ENCODE measurements around the gene SPATA32.
"Not testable (repeated sequence)": the region's sequence is repeated elsewhere in the genome, so short reads cannot be mapped to it uniquely, and the experiment has no call there.

The SPATA32 gene, protein sequence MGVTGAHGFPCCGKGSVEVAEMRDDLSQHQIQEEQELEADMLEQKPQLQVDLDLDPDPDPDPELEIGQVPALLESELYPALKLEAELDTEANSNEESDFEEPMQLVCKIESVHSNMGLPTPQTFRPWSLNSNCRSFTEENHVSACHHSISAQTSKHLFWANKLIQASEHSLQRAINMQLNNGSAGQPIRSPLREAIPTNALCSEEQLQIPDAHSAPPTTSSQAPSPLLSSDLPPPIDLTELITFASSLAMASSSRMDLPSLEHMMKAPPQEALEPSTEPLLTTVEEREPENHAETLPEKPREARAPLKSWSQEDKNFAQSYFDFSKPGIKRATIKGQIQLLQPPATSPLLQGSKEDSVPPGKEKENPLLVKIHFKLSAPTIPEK

DNA sequence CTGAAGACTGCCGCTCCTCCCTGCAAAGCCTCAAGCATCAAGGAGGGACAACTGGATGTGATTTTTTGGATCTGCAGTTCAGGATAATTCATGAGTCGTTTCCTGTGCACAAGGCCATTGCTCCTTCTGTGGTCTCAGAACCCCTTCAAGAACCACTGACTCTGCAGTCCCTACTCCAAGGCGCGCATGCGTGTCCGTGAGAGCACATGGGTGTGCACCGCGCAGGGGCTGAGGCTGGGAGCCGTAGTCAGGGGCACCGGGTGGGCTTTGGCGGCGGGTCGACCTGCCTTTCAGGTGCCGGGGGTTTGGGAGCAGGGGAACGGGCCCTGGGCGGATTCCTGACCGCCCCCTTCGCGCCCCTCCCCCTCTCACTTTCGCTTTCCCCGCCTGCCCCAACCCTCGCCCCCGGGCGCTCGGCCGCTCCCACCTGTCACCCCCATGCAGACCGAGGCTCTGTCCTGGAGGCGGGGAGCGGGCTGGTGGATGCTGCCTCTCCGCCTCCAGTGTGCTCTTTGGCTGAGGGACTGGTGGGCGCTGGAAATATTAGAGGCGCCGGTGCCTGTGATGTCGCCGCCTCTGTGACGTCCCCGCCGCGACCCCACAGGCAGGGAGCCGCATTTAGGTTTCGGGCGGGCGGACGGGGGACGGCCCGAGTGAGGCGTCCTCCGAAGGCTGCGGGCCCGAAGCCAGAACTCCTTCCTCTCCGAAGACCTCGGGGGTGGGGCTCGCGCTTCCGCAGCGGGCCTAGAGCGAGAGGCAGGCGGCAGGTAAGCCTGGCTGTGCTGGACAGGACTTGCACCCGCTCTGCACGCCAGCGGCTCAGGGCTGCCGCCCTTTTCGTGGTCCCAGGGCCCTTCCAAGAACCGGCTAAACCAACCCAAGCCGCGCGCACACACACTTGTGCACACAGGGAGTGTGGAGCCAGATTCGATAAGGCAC, at the start of gene SPATA32:
TSS of gene SPATA32 (minus strand) at position 518 of the 939 bp plus-strand sequence. CDS start at position 440, 78 bp downstream.
- in situ Hi-C loops (cut with MboI; ENCODE audit: low sequenced_read_pairs) = no loop called here

DNA sequence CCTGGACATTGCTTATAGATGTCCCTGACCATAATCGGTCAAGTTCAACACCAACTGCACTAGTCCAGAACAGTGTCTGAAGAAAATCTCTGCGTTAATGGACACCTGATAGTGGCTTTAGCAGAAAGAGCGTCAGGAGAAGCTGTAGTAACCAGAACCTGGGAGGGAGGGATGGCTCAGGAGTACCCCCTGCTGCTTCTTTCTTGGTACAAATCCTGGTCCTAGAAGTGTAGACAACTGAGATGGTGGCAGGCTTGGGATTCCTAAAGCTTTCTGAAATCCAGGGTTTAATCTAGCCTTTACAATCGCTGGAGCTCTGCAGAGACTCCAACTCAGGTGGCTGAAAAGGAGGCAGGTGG, 49.5 kb upstream of the SPATA32 start:
- in situ Hi-C loops (cut with MboI; ENCODE audit: low sequenced_read_pairs) = no loop called here

DNA sequence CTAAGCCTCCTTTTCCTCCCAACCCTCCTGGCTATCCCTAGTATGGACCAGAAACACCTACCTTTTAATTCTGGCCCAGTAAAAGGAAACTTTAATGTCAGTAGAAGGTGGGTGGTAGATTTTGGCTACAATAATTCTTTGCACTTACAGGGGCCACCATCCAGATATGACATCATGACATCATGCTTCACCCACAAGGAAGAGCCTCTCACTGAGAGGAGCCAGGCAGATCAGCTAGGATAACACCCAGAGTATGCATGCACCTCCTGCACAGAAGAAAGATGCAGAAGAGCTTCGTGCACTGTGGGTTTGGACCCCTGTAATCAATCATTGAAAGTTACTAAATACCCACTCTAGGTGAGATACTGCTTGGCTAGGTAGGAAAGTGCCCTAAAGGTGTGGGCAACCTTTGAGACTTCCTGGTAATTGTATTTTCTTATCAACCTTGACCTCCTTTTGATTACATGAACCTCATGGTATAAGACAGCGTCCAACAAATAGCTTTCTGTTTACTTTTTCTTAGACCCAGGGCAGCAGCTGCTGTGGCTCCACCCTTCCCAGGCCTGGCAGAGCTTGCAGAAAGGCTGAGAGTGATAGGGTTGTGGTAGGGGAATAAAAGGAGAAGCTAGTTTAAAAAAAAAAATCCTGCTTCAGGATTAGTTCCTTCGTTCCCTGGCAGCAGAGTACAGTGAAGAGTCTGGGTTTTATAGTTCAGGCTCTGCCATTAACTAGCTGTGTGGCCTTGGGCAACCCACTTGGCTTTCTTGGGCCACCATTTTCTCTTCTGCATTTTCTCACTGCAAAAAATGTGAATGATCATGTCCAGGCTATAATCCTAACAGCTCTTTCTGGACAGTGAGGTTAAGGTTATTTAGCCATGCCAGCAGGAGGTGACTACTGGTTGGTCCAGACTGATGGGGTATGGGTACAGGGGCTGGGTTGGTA, 48.8 kb upstream of the SPATA32 start:
- in situ Hi-C loops (cut with MboI; ENCODE audit: low sequenced_read_pairs) = no loop called here

DNA sequence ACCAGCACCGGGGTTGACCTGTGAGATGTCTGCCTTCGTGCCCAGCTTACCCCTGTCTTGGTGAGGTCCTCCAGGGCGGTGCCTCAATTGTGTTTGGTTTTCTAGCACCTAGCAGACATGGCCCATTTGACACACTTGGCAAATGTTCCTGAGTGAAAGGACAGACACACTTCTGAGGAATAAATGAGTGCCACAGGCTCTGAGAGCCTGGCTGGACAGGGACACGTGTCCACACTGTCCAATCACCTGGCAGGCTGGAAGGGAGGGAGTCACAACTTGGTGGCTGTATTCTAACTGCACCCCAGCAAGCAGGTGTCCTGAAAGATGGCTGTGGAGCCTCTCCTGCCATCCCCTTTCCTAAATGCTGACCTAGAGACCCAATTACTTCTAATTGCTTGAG, 47.5 kb upstream of the SPATA32 start:
- in situ Hi-C loops (cut with MboI; ENCODE audit: low sequenced_read_pairs) = no loop called here

DNA sequence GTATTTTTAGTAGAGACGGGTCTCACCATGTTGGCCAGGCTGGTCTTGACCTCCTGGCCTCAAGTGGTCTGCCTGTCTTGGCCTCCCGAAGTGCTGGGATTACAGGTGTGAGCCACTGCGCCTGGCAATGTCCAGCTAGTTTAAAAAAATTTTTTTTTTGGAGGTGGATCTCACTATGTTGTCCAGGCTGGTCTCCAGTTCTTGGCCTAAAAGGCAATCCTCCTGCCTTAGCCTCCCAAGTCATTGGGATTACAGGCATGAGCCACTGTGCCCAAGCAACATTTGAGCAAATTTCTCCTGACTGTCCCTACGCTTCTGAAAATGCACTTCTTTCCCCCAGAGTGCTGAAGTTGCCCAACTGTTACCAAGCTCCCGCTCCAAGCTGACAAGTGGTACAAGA, 46.9 kb upstream of the SPATA32 start:
- in situ Hi-C loops (cut with MboI; ENCODE audit: low sequenced_read_pairs) = no loop called here

DNA sequence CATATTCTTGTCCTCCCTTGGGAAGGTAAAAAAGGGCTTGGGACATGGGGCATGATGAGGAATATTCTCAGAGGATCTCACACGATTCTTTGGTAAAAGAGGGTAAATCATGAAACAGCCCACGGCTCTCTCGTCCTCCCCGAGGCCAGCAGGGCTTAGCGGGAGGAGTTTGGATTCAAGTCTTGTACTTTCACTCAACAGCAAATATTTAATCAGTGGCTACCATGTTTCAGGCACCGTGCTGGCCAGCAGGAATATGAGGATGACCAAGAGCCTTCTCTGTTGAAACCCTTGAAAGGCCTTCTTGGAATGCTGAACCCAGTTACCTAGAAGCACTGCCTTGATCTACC, 46.1 kb upstream of the SPATA32 start:
- in situ Hi-C loops (cut with MboI; ENCODE audit: low sequenced_read_pairs) = no loop called here

DNA sequence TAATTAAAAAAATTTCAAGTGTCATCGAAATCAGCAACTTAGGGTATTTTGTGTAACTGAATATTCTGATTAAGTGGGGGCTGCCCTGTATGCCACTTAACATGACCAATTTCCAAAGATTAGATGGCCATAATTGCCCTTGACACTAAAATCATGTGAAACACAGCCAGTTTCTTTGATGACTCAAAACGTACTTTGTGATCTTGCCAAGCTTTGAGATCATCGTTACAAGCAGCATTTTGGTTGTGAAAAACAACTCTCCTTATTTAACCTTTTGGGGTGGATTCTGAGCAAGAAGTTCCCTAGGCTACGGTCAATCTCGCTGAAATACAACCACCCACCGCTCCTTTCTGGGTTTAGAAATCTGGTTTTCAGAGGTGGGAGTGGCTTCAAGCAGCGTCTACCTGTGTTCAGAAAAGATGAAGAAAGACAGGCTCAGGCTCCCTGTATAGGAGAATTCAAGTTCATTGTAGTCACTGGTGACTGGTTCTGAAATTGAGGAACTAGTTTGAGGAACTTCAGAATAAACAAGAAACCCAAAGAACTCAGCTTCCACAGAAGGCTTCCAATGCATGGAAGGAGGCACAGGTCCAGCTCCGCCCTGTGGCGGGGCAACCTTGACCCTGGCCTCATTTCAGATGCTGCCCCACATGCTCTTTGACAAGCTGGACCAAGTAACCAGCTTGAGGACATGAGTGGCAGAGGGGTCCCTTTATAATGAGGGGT, 45.6 kb upstream of the SPATA32 start:
- in situ Hi-C loops (cut with MboI; ENCODE audit: low sequenced_read_pairs) = no loop called here

DNA sequence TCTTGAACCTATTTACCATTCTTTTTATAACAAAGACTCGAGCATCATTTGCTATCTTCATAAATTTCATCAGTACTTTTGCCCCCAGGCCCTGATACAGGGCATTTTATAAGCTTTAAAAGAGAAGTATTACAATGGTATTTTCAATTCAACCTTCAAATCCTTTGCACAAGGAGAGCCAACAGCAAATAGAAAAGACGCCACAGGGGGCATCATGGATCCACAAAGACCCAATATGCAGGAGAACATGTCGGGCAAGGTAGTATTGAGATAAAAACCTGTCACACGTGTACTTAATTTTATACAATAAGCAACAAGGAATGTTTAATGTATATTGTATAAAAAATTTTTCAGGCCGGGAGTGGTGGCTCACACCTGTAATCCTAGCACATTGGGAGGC, 44.7 kb upstream of the SPATA32 start:
- in situ Hi-C loops (cut with MboI; ENCODE audit: low sequenced_read_pairs) = no loop called here

DNA sequence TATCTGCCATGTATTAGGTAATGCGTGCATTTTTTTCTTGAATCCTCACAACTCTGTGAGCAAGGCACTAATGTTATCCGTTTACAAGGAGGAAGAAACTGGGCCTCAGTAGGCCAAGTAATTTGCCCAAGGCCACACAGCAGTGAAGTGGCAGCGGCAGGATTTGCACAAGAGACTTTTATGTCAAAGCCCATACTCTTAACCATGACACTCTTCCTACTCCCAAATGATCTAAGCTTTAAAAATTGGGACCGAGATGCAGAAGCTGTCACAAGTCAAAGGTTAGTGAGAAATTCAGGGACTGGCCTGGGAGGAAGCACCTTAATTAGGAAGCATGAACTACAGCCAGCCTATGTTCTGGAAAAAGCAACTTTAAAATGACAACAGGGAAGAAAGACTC, 44.2 kb upstream of the SPATA32 start:
- in situ Hi-C loops (cut with MboI; ENCODE audit: low sequenced_read_pairs) = no loop called here

DNA sequence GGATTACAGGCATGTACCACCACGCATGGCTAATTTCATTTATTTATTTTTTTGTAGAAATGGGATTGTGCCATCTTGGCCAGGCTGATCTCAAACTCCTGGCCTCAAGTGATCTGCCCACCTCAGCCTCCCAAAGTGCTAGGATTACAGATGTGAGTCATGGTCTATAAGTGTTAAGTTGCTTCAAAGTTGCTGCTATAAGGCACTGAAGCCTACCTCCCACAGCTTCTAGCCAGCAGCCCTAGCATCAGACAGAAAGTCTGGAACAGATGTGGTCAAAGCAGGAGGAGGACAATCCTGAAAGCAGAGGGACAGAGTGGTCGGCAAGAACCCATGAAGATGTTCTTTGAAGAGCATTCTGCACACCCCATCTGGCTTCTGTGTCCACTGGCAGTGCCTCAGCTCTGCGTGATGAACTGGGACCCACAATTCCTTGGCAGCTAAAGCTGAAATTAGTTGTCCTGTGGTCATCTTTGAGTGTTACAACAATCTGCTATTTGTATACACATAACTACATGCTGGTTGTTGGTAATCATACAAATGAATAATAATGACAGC, 43.7 kb upstream of the SPATA32 start:
- in situ Hi-C loops (cut with MboI; ENCODE audit: low sequenced_read_pairs) = no loop called here

DNA sequence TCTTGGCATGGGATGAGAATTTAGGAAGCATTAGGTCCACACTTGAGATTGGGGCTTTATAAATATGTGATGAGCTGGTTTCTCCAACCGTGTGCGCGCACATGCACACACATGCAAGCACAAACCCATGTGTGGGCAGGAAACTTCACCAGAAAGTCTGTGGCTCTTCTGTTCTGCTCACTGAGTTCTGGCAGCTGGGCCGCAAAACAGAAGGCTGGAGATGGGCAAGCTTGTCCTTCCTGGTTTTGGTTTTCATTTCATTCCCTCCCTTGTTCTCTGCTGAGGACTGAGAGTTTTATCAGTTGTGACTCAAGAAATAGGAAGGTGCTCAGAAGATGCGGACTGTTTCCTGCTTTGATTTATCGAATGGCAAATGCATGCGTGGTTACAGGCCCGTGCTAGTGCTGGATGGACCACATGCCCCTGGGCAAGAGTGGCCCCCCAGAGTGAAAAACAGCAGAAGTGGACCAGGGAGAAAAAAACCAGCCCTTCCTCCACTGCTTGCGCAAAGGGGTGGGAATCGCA, 40.8 kb upstream of the SPATA32 start:
- in situ Hi-C loops (cut with MboI; ENCODE audit: low sequenced_read_pairs) = no loop called here

DNA sequence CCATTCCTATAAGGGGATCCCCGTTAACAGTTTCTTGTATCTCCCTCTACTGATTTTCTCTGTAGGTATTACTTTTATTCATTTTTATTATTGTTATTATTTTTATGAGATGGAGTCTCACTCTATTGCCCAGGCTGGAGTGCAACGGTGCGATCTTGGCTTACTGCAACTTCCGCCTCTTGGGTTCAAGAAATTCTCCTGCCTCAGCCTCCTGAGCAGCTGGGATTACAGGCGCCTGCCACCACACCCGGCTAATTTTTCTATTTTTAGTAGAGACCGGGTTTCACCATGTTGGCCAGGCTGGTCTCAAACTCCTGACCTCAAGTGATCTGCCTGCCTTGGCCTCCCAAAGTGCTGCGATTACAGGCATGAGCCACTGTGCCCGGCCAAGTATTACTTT, 40.3 kb upstream of the SPATA32 start:
- in situ Hi-C loops (cut with MboI; ENCODE audit: low sequenced_read_pairs) = not testable (repeated sequence)

DNA sequence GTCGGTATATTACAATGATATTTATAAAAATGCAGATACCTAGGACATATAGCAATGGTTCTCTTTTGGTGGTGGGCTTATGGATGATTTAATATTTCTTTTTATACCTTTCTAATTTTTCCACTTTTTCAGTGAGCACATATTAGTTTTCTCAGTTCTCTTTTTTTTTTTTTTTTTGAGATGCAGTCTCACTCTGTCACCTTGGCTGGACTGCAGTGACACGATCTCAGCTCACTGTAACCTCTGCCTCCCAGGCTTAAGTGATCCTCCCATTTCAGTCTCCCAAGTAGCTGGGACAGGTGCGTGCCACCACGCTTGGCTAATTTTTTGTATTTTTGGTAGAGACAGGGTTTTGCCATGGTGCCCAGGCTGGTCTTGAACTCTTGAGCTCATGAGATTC, 39.8 kb upstream of the SPATA32 start:
- in situ Hi-C loops (cut with MboI; ENCODE audit: low sequenced_read_pairs) = no loop called here

DNA sequence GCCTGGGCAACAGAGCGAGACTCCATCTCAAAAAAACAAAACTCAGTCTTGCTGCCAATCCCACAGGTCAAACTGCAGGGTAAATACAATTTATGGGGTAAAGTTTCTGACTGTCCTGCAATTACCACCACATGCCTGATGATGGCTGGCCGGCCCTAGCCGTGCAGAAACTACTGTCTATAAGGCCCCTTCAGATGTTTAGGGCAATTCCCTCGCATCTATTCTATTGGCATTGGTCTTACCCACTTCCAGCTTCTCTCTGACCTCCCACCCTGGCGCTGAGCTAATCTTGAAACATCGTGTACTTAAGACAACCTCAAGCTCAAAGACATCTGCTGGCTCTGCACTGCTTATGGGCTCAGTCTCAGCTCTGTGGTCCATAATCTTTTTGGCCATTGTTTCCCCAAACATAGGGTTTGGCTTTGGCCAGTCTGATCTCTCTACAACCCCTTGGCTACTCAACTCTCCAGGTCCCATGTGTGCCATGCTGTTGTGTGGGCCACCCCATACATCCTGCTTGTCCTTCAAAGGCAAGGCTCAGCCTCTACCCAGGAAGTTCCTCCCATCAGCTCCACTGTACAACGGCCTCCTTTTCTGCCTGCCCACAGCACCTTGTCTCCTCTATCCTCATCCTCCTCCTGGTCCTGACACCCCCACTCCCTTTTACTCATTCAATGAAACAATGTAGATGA, 38.3 kb upstream of the SPATA32 start:
- in situ Hi-C loops (cut with MboI; ENCODE audit: low sequenced_read_pairs) = no loop called here

DNA sequence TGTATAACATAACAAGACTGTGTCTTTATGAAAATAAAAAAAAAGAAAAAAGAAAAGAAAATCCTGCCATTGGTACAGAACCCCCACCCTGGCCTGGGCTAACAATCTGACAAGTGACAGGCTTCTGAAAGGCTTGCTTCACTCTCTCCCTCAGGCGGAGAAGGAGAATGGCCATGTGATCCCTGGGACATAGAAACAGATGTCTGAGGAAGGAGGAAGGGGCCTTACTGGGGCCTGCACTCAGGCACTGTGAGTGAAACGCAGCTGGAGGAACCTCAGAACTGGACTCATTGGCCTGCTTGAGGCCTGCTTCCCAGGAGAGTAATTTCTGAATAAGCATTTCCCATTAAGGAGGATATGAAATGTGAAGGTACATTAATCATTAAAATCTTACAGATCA, 37.5 kb upstream of the SPATA32 start:
- in situ Hi-C loops (cut with MboI; ENCODE audit: low sequenced_read_pairs) = no loop called here

DNA sequence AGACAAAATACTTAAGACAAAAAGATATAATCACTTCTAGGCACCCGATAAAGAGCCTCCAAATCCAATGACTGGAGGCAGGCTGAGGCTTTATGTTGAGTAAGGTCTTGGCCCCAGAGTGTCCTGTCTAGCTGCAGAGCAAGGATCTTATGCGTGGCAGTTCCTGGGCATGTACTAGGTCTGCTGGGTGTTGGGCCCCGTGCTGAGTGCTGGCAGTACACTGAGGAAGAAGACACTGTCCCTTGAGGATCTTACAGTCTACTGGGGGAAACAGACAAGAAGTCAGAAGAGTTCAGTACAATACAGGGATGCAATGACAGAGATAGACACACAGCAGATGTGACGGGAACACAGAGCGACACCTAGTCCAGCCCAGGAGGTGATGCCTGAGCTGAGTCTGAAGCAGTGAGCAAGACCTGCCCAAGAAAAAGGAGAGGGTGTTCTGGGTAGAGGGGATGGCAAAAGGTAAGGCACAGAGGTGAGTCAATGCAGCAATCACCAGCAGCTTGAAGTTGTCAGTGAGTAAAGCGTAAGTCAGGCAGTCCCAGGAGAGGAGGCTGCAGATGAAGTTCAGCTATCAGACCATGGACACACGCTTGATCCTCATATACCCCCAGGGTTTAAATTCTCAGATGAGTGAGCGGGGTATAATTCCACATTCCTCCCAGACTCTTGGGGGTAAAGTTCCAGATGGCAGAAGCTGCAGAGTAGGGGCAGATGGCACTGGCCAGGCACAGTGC, 36.8 kb upstream of the SPATA32 start:
- in situ Hi-C loops (cut with MboI; ENCODE audit: low sequenced_read_pairs) = no loop called here

DNA sequence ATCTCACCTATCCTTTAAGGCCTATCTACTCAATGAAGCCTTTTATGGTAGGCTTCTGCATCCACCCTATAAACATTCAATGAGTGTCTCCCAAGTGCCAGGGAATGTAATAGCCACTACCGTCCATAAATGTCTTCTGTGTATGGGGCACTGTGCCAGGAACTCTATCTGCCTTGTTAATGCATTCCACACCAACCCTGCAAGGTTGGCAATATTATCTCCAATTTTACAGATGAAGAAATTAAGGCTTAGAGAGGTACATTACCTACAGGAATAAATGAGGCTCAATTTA, 34.9 kb upstream of the SPATA32 start:
- in situ Hi-C loops (cut with MboI; ENCODE audit: low sequenced_read_pairs) = no loop called here

DNA sequence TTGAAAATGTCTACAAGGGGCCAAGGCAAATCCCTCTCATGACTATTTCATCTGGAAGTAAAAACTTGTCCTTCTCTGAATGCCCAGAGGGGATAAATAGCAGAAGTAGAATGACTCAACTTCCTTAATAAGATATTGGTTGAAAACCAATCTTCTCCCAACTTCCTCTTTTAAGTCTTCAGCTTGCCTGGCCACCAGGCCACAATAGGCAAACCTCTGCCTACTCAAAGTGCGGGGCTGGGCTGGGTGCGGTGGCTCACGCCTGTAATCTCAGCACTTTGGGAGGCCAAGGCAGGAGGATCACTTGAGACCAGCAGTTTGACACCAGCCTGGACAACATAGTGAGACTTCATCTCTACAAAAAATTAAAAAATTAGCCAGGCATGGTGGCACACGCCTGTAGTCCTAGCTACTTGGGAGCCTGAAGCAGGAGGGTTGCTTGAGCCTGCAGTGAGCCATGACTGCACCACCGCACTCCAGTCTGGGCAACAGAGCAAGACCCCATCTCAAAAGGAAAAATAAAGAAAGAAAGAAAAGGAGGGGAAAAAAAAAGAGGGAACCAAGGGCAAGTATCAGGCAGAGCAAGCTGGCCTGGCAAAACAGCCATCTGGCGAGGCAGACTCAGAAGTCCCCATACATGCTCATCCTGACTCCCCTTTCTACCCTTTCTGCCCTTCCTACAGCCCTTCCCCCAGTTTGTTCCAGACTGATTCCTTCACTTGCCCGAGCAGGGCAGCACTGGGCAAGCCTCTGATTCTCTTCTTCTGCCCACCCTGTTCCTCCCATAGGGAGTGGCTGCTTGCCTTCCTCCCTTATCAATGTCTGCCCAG, 34.3 kb upstream of the SPATA32 start:
- in situ Hi-C loops (cut with MboI; ENCODE audit: low sequenced_read_pairs) = no loop called here

Measured in HL-60/S4 (cell line).